Measurements from ENCODE around the gene STAMBPL1. TPM values are rescaled to one million over a fixed set of nuclear protein-coding genes. Genes with fewer than 3 reads are reported as not detected.

STAMBPL1 gene
- total and polyA plus RNA-seq, 2 donors (not counting 3 experiments of a cell fraction or from before 2014, with no cell fraction given) = 0.70 to 1.8 TPM

DNA sequence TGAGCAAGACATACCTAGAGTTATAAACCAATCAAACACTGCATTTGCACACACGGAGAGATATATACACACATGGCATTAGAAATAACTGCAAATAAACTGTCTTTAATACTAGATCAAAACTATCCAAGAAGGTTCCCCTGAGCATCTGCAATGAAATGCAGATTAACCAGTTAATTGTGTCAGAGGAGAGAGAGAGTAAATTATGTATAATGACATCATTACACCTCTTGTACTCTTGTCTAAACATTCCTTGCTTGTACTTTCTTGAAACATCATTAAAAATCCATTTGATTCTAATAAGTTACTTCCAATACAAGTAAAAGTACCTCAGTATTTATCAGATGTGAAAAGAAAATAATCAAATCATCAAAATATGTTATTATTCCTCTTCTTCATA, 29.3 kb upstream of the STAMBPL1 start:
- Histone ChIP-seq H3K9ac (replicated peaks; ENCODE audit: extremely low read depth, insufficient read depth, low read length) (no peak overlapping the region), H3K4me1 (ENCODE audit: control insufficient read depth, extremely low read depth, insufficient read depth, low read length) (peaks cover 7% of the 10 kb centered on the region), H3K4me2 (ENCODE audit: insufficient read depth, low read length) (no peak overlapping the region), H3K27ac (ENCODE audit: insufficient read depth, low read depth, low read length) (no peak overlapping the region), H4K20me1 (replicated peaks; ENCODE audit: control insufficient read depth, extremely low read depth, insufficient read depth, low read length) (no peaks in the 10 kb centered on the region), H3K36me3 (ENCODE audit: control insufficient read depth in 2 of 2, extremely low read depth in 1 of 2, insufficient read depth in 2 of 2, low read length in 2 of 2) (no peaks in the 10 kb centered on the region), H3K9me3 (replicated peaks; ENCODE audit: control insufficient read depth, insufficient read depth, low read length) (no peaks in the 10 kb centered on the region), H2AFZ (ENCODE audit: low read depth, low read length) (no peak overlapping the region), H3K27me3 (ENCODE audit: control insufficient read depth in 2 of 2, insufficient read depth in 2 of 2, low read length in 2 of 2) (peaks cover 0 to 7% of the 10 kb centered on the region in 2 experiments), H3K4me3 (replicated peaks in 1 of 3; ENCODE audit: insufficient read depth in 1 of 3, low read depth in 1 of 3, low read length in 3 of 3) (no peak overlapping the region), H3K79me2 (ENCODE audit: control insufficient read depth, insufficient read depth, low read length) (no peaks in the 10 kb centered on the region), H3K9me1 (replicated peaks; ENCODE audit: control insufficient read depth, extremely low read depth, insufficient read depth, low read length) (no peaks in the 10 kb centered on the region)
- no peak for DNase-seq (ENCODE audit: low read depth, low spot score)
- no peak for FAIRE-seq
- ChIA-PET POLR2A (no interaction called here), CTCF (no interaction called here)
- dilution Hi-C loops (cut with MboI; ENCODE audit: extremely low pct_ligation_motif_present, low sequenced_read_pairs) (no loop called here), intact Hi-C loops (cut with micrococcal nuclease) (no loop called here)
- TF ChIP-seq EZH2 (IDR thresholded peaks at IDR 0.05; ENCODE audit: borderline replicate concordance, low read depth, low read length, severe bottlenecking) (no peak), FOS (IDR thresholded peaks at IDR 0.05; ENCODE audit: borderline replicate concordance, insufficient read depth, low read length) (no peak), JUN (IDR thresholded peaks at IDR 0.05; ENCODE audit: borderline replicate concordance, insufficient read depth, insufficient read length, low read depth) (no peak), MYC (IDR thresholded peaks at IDR 0.05; ENCODE audit: low read depth, low read length) (no peak), POLR2AphosphoS5 (IDR thresholded peaks at IDR 0.05; ENCODE audit: insufficient read depth, low read depth, low read length) (no peak), POLR2A (IDR thresholded peaks at IDR 0.05; ENCODE audit: low read depth, low read length) (no peak), GATA2 (IDR thresholded peaks at IDR 0.05; ENCODE audit: insufficient read depth, insufficient read length, low read depth, low read length) (no peak)
- TF ChIP-seq, protein P1, sequence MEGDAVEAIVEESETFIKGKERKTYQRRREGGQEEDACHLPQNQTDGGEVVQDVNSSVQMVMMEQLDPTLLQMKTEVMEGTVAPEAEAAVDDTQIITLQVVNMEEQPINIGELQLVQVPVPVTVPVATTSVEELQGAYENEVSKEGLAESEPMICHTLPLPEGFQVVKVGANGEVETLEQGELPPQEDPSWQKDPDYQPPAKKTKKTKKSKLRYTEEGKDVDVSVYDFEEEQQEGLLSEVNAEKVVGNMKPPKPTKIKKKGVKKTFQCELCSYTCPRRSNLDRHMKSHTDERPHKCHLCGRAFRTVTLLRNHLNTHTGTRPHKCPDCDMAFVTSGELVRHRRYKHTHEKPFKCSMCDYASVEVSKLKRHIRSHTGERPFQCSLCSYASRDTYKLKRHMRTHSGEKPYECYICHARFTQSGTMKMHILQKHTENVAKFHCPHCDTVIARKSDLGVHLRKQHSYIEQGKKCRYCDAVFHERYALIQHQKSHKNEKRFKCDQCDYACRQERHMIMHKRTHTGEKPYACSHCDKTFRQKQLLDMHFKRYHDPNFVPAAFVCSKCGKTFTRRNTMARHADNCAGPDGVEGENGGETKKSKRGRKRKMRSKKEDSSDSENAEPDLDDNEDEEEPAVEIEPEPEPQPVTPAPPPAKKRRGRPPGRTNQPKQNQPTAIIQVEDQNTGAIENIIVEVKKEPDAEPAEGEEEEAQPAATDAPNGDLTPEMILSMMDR (IDR thresholded peaks at IDR 0.05; ENCODE audit: extremely low read depth in 1 of 2, insufficient read depth in 1 of 2, low read depth in 1 of 2, low read length in 2 of 2) = no peak
- TF ChIP-seq, protein P2, sequence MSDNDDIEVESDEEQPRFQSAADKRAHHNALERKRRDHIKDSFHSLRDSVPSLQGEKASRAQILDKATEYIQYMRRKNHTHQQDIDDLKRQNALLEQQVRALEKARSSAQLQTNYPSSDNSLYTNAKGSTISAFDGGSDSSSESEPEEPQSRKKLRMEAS (IDR thresholded peaks at IDR 0.05; ENCODE audit: insufficient read depth, insufficient read length) = no peak
- no TSS peak for BruUV-seq (replicated peaks)

Data from endothelial cell of umbilical vein (primary cell).